G401 (cell line): ENCODE results near the gene CUBN. TPM values are rescaled to one million over a fixed set of nuclear protein-coding genes. Genes with fewer than 3 reads are reported as not detected.

ENCODE experiments used
- DNase-seq: peaks from one replicate; pipeline ENCODE4 v3.0.0-alpha.2; 2015; ENCODE audit warnings: low spot score
- in situ Hi-C: cut with HindIII; loops from 2 replicates; pipeline ENCODE4 v1.10.0; 2016; ENCODE audit warnings: low sequenced_read_pairs, mixed read lengths
- total RNA-seq: library from RNA; depleted of rRNA; stranded (reverse); fragments of >200 nt; shearing (Covaris generic); gene quantifications from 2 replicates; pipeline ENCODE4 v1.2.3, GENCODE V29; 2014

Gene CUBN
- total RNA-seq, 1 experiment from 2014 or later: 0.07 TPM

GRCh38 chr10:16822726-16823360 is 306.8 kb downstream of the CUBN start:
- DNase-seq: no peak
- in situ Hi-C loops: no loop called here

- in situ Hi-C loops: no loop called here
- no peak for DNase-seq
These were observed 307.6 kb downstream of the CUBN start for GRCh38 chr10:16822027-16822426.

- DNase-seq: no peak
- in situ Hi-C loops: no loop called here
These were observed 309.2 kb downstream of the CUBN start for GRCh38 chr10:16820421-16820820.

- in situ Hi-C loops: no loop called here
- no peak for DNase-seq
These were observed 309.6 kb downstream of the CUBN start for GRCh38 chr10:16820018-16820417.

- in situ Hi-C loops: no loop called here
- DNase-seq: no peak
These were observed 310.2 kb downstream of the CUBN start for GRCh38 chr10:16819436-16819835.

- no peak for DNase-seq
- in situ Hi-C loops: no loop called here
These were observed 310.6 kb downstream of the CUBN start for GRCh38 chr10:16819026-16819425.

GRCh38 chr10:16817125-16818019 is 312.2 kb downstream of the CUBN start, which contains the start of gene RSU1:
TSS of gene RSU1 (minus strand) at chr10:16817424. CDS start at chr10:16817081, 343 bp downstream.
- in situ Hi-C loops: no loop called here

GRCh38 chr10:16816830-16817124 is 312.8 kb downstream of the CUBN start:
- in situ Hi-C loops: no loop called here
- peak; percentile 48 for DNase-seq

More at GRCh38 chr10:16817125-16818019, 312.2 kb downstream of the CUBN start, which contains the start of gene RSU1:
- peak; percentile 100 for DNase-seq

- no peak for DNase-seq
- in situ Hi-C loops: no loop called here
These were observed 313.4 kb downstream of the CUBN start for GRCh38 chr10:16816171-16816570.

- DNase-seq: no peak
- in situ Hi-C loops: no loop called here
These were observed 315.6 kb downstream of the CUBN start for GRCh38 chr10:16814012-16814411.

- in situ Hi-C loops: no loop called here
- no peak for DNase-seq
These were observed 316.9 kb downstream of the CUBN start for GRCh38 chr10:16812676-16813075.

- in situ Hi-C loops: no loop called here
- no peak for DNase-seq
These were observed 317.8 kb downstream of the CUBN start for GRCh38 chr10:16811765-16812164.

GRCh38 chr10:16811292-16811691 is 318.3 kb downstream of the CUBN start:
- in situ Hi-C loops: no loop called here
- DNase-seq: no peak

- peak; percentile 50 for DNase-seq
These were observed 320.4 kb downstream of the CUBN start for GRCh38 chr10:16809074-16809718.

GRCh38 chr10:16804123-16804522 is 325.5 kb downstream of the CUBN start:
- no peak for DNase-seq
- in situ Hi-C loops: no loop called here

More at GRCh38 chr10:16809074-16809718, 320.4 kb downstream of the CUBN start:
- in situ Hi-C loops: no loop called here

- peak; percentile 60 for DNase-seq
- in situ Hi-C loops: no loop called here
These were observed 326.1 kb downstream of the CUBN start for GRCh38 chr10:16803464-16803863.

GRCh38 chr10:16799621-16800020 is 330.0 kb downstream of the CUBN start:
- in situ Hi-C loops: no loop called here
- DNase-seq: no peak

GRCh38 chr10:16798571-16798970 is 331.0 kb downstream of the CUBN start:
- in situ Hi-C loops: no loop called here

GRCh38 chr10:16795410-16796073 is 334.1 kb downstream of the CUBN start:
- in situ Hi-C loops: no loop called here

More at GRCh38 chr10:16798571-16798970, 331.0 kb downstream of the CUBN start:
- no peak for DNase-seq

More at GRCh38 chr10:16795410-16796073, 334.1 kb downstream of the CUBN start:
- DNase-seq: no peak
